CD4-positive, alpha-beta T cell treated with Interleukin-21 for 1 hour (primary cell): ENCODE measurements around the gene PRKAR1B.
"Not testable (repeated sequence)": the region's sequence is repeated elsewhere in the genome, so short reads cannot be mapped to it uniquely, and the experiment has no call there.

Experiments used
- DNase-seq: peaks from one replicate; pipeline ENCODE4 v3.0.0-alpha.2; 2020

Gene PRKAR1B

GRCh38 chr7:638256-639011 lies 88.6 kb downstream of the PRKAR1B start:
- no peak for DNase-seq

- DNase-seq, result no peak
These were observed 89.3 kb downstream of the PRKAR1B start for GRCh38 chr7:637826-638225.

- DNase-seq, result peak; percentile 66
These were observed 90.7 kb downstream of the PRKAR1B start for GRCh38 chr7:636396-636795.

- DNase-seq, result not testable (repeated sequence)
These were observed 91.2 kb downstream of the PRKAR1B start for GRCh38 chr7:635687-636382.

GRCh38 chr7:635227-635626 lies 91.9 kb downstream of the PRKAR1B start:
- no peak for DNase-seq

- no peak for DNase-seq
These were observed 93.6 kb downstream of the PRKAR1B start for GRCh38 chr7:633381-634018.

GRCh38 chr7:632831-633210 lies 94.3 kb downstream of the PRKAR1B start:
- no peak for DNase-seq

- DNase-seq, result no peak
These were observed 94.9 kb downstream of the PRKAR1B start for GRCh38 chr7:631964-632830.

GRCh38 chr7:631291-631711 lies 95.8 kb downstream of the PRKAR1B start:
- no peak for DNase-seq

- no peak for DNase-seq
These were observed 96.5 kb downstream of the PRKAR1B start for GRCh38 chr7:630539-630938.

- no peak for DNase-seq
These were observed 97.0 kb downstream of the PRKAR1B start for GRCh38 chr7:630111-630511.

GRCh38 chr7:628826-629225 lies 98.3 kb downstream of the PRKAR1B start:
- DNase-seq, result no peak

- DNase-seq, result no peak
These were observed 98.7 kb downstream of the PRKAR1B start for GRCh38 chr7:628402-628763.

GRCh38 chr7:627661-628401 lies 99.2 kb downstream of the PRKAR1B start:
- DNase-seq, result no peak

GRCh38 chr7:625376-625971 lies 101.6 kb downstream of the PRKAR1B start:
- DNase-seq, result no peak

GRCh38 chr7:623464-623863 lies 103.6 kb downstream of the PRKAR1B start:
- no peak for DNase-seq

- no peak for DNase-seq
These were observed 105.4 kb downstream of the PRKAR1B start for GRCh38 chr7:621572-622285.

- DNase-seq, result no peak
These were observed 106.2 kb downstream of the PRKAR1B start for GRCh38 chr7:620885-621284.

- DNase-seq, result no peak
These were observed 107.0 kb downstream of the PRKAR1B start for GRCh38 chr7:620056-620455.

- no peak for DNase-seq
These were observed 107.7 kb downstream of the PRKAR1B start for GRCh38 chr7:619368-619840.
